Measurements from ENCODE around the gene SNCB. TPM values are rescaled to one million over a fixed set of nuclear protein-coding genes. Genes with fewer than 3 reads are reported as not detected.

Gene SNCB
- total RNA-seq, 1 experiment from 2014 or later = 2.4 TPM

GRCh38 chr5:176644878-176645670, 14.7 kb upstream of the SNCB start:
- DNase-seq (ENCODE audit: low read depth) = no peak

GRCh38 chr5:176644294-176644693, 14.0 kb upstream of the SNCB start:
- no peak for DNase-seq (ENCODE audit: low read depth)

- no peak for DNase-seq (ENCODE audit: low read depth)
Observed at GRCh38 chr5:176643491-176644219, 13.3 kb upstream of the SNCB start.

GRCh38 chr5:176642675-176643490, 12.5 kb upstream of the SNCB start:
- DNase-seq (ENCODE audit: low read depth) = no peak

GRCh38 chr5:176640616-176641015, 10.3 kb upstream of the SNCB start:
- no peak for DNase-seq (ENCODE audit: low read depth)

- DNase-seq (ENCODE audit: low read depth) = peak; percentile 12
Observed at GRCh38 chr5:176639981-176640380, 9.6 kb upstream of the SNCB start.

GRCh38 chr5:176639208-176639607, 8.9 kb upstream of the SNCB start:
- DNase-seq (ENCODE audit: low read depth) = no peak

- no peak for DNase-seq (ENCODE audit: low read depth)
Observed at GRCh38 chr5:176638437-176638836, 8.1 kb upstream of the SNCB start.

GRCh38 chr5:176637556-176637955, 7.2 kb upstream of the SNCB start:
- no peak for DNase-seq (ENCODE audit: low read depth)

- no peak for DNase-seq (ENCODE audit: low read depth)
Observed at GRCh38 chr5:176636426-176636825, 6.1 kb upstream of the SNCB start.

- DNase-seq (ENCODE audit: low read depth) = no peak
Observed at GRCh38 chr5:176633598-176633997, 3.3 kb upstream of the SNCB start.

GRCh38 chr5:176632745-176633144, 2.4 kb upstream of the SNCB start:
- DNase-seq (ENCODE audit: low read depth) = no peak

- no peak for DNase-seq (ENCODE audit: low read depth)
Observed at GRCh38 chr5:176631383-176632200, 1.3 kb upstream of the SNCB start.

- no peak for DNase-seq (ENCODE audit: low read depth)
Observed at GRCh38 chr5:176630681-176631222, 418 bp upstream of the SNCB start.

GRCh38 chr5:176629317-176629852, 949 bp downstream of the SNCB start:
- DNase-seq (ENCODE audit: low read depth) = no peak

- DNase-seq (ENCODE audit: low read depth) = peak; percentile 39
Observed at GRCh38 chr5:176628406-176629228, 1.7 kb downstream of the SNCB start.

GRCh38 chr5:176627582-176627981, 2.8 kb downstream of the SNCB start:
- no peak for DNase-seq (ENCODE audit: low read depth)

- DNase-seq (ENCODE audit: low read depth) = no peak
Observed at GRCh38 chr5:176626876-176627236, 3.5 kb downstream of the SNCB start.
